HCT116 (cell line): ENCODE measurements around the gene S100A2. TPM values are rescaled to one million over a fixed set of nuclear protein-coding genes. Genes with fewer than 3 reads are reported as not detected.

Experiments used
- ATAC-seq: fragments of 200-7000 bp; cut with Tn5 transposase; 2 replicates; pipeline ENCODE4 v1.9.1; 2020; ENCODE audit warnings: mild to moderate bottlenecking, moderate library complexity
- BruUV-seq: library from RNA; stranded (reverse); fragments of 400-500 nt; replicated peaks from 2 replicates; lab custom pipeline; 2021; lab: Mats Ljungman, UMichigan
- CTCF ChIA-PET: fragments of 300-600 bp; sonication (Branson Sonifier 250); formaldehyde crosslinking; loops from one replicate; lab custom pipeline; 2021; ENCODE audit warnings: antibody characterized with exemption; lab: Charles Lee
- POLR2A ChIA-PET: fragments of 300-600, 350-600 bp; sonication (Branson Sonifier 250); formaldehyde crosslinking; loops from one replicate; lab custom pipeline; 2021; ENCODE audit warnings: antibody characterized with exemption; lab: Charles Lee
- RAD21 ChIA-PET, 2 experiments: fragments of 300-600 bp; sonication (Branson Sonifier 250); formaldehyde crosslinking; loops; one replicate each; lab custom pipeline; 2023; ENCODE audit warnings: low total read pairs in 2 of 2; ENCODE audit not compliant: uncharacterized antibody in 2 of 2, unreplicated experiment in 2 of 2, low non-redundant PET in 1 of 2; lab: Charles Lee
- DNase-seq: peaks from one replicate; pipeline ENCODE4 v3.0.0-alpha.2; 2010; ENCODE audit warnings: low read depth, low spot score
- H2AFZ ChIP-seq: fragments of 200-600 bp; shearing (Covaris generic), sonication (generic); 2 replicates; pipeline ENCODE4 v1.6.1; 2017; ENCODE audit warnings: low read depth, mixed run types, mixed read lengths, antibody characterized with exemption, low read length; ENCODE audit not compliant: poor library complexity, severe bottlenecking
- H3K27ac ChIP-seq: 2 replicates; pipeline ENCODE4 v1.5.1; 2012; ENCODE audit warnings: low read depth, low read length
- H3K27me3 ChIP-seq: fragments of 200-600 bp; sonication (generic); 2 replicates; pipeline ENCODE4 v1.6.1; 2016; ENCODE audit warnings: mixed run types, low read length, mixed read lengths; ENCODE audit not compliant: insufficient read depth
- H3K36me3 ChIP-seq, 2 experiments: fragments of 200-500 bp in 1 of 2; fragments of 200-600 bp in 1 of 2; sonication (Bioruptor generic) in 1 of 2; sonication (generic) in 1 of 2; 2 replicates each; pipeline versions ENCODE4 v1.5.1 to v1.6.1; 2014 to 2016; ENCODE audit warnings: low read length in 2 of 2, inconsistent platforms in 1 of 2, mixed read lengths in 1 of 2, mixed run types in 1 of 2; ENCODE audit not compliant: insufficient read depth in 2 of 2, control insufficient read depth in 1 of 2
- H3K4me1 ChIP-seq, 2 experiments: fragments of 200-600 bp in 1 of 2; sonication (generic) in 1 of 2; 2 replicates each; pipeline versions ENCODE4 v1.5.1 to v1.6.1; 2012 to 2017; ENCODE audit warnings: low read length in 2 of 2, inconsistent platforms in 1 of 2, mild to moderate bottlenecking in 1 of 2, mixed read lengths in 1 of 2, mixed run types in 1 of 2, moderate library complexity in 1 of 2; ENCODE audit not compliant: insufficient read depth in 2 of 2, control insufficient read depth in 1 of 2
- H3K4me2 ChIP-seq: fragments of 200-600 bp; sonication (generic); 2 replicates; pipeline ENCODE4 v1.6.1; 2017; ENCODE audit warnings: mixed run types, low read length, mixed read lengths
- H3K4me3 ChIP-seq, 2 experiments: fragments of 200-600 bp in 1 of 2; sonication (generic) in 1 of 2; replicated peaks in 1 of 2; 2 replicates each; pipeline ENCODE4 v1.5.1; 2011 to 2016; ENCODE audit warnings: low read length in 2 of 2, control low read depth in 1 of 2, low read depth in 1 of 2, mild to moderate bottlenecking in 1 of 2, mixed read lengths in 1 of 2, mixed run types in 1 of 2
- H3K79me2 ChIP-seq: fragments of 200-600 bp; sonication (generic); 2 replicates; pipeline ENCODE4 v1.6.1; 2017; ENCODE audit warnings: mild to moderate bottlenecking, mixed run types, low read length, moderate library complexity, mixed read lengths; ENCODE audit not compliant: insufficient read depth
- H3K9ac ChIP-seq: fragments of 200-600 bp; sonication (generic); 2 replicates; pipeline ENCODE4 v1.6.1; 2016; ENCODE audit warnings: low read length, mixed read lengths
- H3K9me2 ChIP-seq: fragments of 200-600 bp; sonication (generic), shearing (Covaris generic); 2 replicates; pipeline ENCODE4 v1.6.1; 2017; ENCODE audit warnings: mixed run types, mild to moderate bottlenecking, moderate library complexity; ENCODE audit not compliant: insufficient read depth
- H3K9me3 ChIP-seq, 2 experiments: fragments of 200-500 bp in 1 of 2; fragments of 200-600 bp in 1 of 2; sonication (Bioruptor generic) in 1 of 2; sonication (generic) in 1 of 2; 2 replicates each; pipeline ENCODE4 v1.6.1; 2014 to 2017; ENCODE audit warnings: low read length in 2 of 2, mixed read lengths in 2 of 2, inconsistent platforms in 1 of 2, low read depth in 1 of 2, mild to moderate bottlenecking in 1 of 2, mixed run types in 1 of 2, moderate library complexity in 1 of 2; ENCODE audit not compliant: control insufficient read depth in 1 of 2, insufficient read depth in 1 of 2
- H4K20me1 ChIP-seq: fragments of 200-600 bp; sonication (generic), shearing (Covaris generic); 2 replicates; pipeline ENCODE4 v1.6.1; 2017; ENCODE audit warnings: mixed run types, mild to moderate bottlenecking, moderate library complexity; ENCODE audit not compliant: insufficient read depth
- CBX3 ChIP-seq: IDR thresholded peaks from 2 replicates; pipeline ENCODE4 v1.6.1; 2012; ENCODE audit warnings: low read depth
- EZH2phosphoT487 ChIP-seq: fragments of 200-600 bp; IDR thresholded peaks from 2 replicates; pipeline ENCODE4 v1.6.1; 2018; ENCODE audit warnings: antibody characterized with exemption, borderline replicate concordance
- FOSL1 ChIP-seq: IDR thresholded peaks from 2 replicates; pipeline ENCODE4 v1.6.1; 2012; ENCODE audit warnings: low read depth
- MAX ChIP-seq: IDR thresholded peaks from 2 replicates; pipeline ENCODE4 v1.6.1; 2012
- POLR2A ChIP-seq: IDR thresholded peaks from 2 replicates; pipeline ENCODE4 v1.7.0; 2011; ENCODE audit warnings: borderline replicate concordance; ENCODE audit not compliant: insufficient read depth, insufficient read length; ENCODE audit errors: extremely low read depth
- SP1 ChIP-seq: IDR thresholded peaks from 2 replicates; pipeline ENCODE4 v1.6.1; 2012; ENCODE audit warnings: low read depth
- SRF ChIP-seq: IDR thresholded peaks from 2 replicates; pipeline ENCODE4 v1.6.1; 2012; ENCODE audit warnings: low read depth
- TCF7L2 ChIP-seq: IDR thresholded peaks from 2 replicates; pipeline ENCODE4 v1.7.0; 2011; ENCODE audit warnings: borderline replicate concordance, inconsistent platforms; ENCODE audit not compliant: insufficient read depth, insufficient read length; ENCODE audit errors: extremely low read depth
- ZFX ChIP-seq: fragments of 450-650 bp; IDR thresholded peaks from 2 replicates; pipeline ENCODE4 v1.6.1; 2017
- ZNF274 ChIP-seq: fragments of 200-500 bp; sonication (Bioruptor generic); IDR thresholded peaks from 2 replicates; pipeline ENCODE4 v1.6.1; 2014; ENCODE audit warnings: mild to moderate bottlenecking, low read depth, low read length, inconsistent platforms
- intact Hi-C: fragments of 100-400 bp; cut with micrococcal nuclease; formaldehyde crosslinking; loops from 2 replicates; pipeline ENCODE4 v1.10.0; 2022
- total RNA-seq: library from RNA; stranded (reverse); gene quantifications from one replicate; pipeline ENCODE4 v1.2.1, GENCODE V29; 2021; ENCODE audit not compliant: unreplicated experiment
- TF ChIP-seq, protein P1 (sequence below), 3 experiments: fragments of 200-600 bp in 1 of 3; sonication (generic) in 1 of 3; IDR thresholded peaks in 2 of 3; conservative IDR thresholded peaks in 1 of 3; 2 replicates each; pipeline ENCODE4 v1.5.1; 2012 to 2017; ENCODE audit warnings: low read depth in 2 of 3, low read length in 2 of 3, antibody characterized with exemption in 1 of 3, borderline replicate concordance in 1 of 3, control low read depth in 1 of 3, mild to moderate bottlenecking in 1 of 3, mixed read lengths in 1 of 3, mixed run types in 1 of 3, moderate library complexity in 1 of 3; ENCODE audit not compliant: insufficient read depth in 1 of 3

Gene S100A2
- total RNA-seq, 1 experiment from 2014 or later: 24.8 TPM

GRCh38 chr1:153519242-153519641, 46.4 kb downstream of the S100A2 start:
- Histone ChIP-seq H3K4me1 (peaks cover 29 to 43% of the 10 kb centered on the region in 2 experiments), H4K20me1 (no peaks in the 10 kb centered on the region), H3K36me3 (no peaks in the 10 kb centered on the region), H3K9me3 (no peaks in the 10 kb centered on the region), H3K27me3 (no peaks in the 10 kb centered on the region), H2AFZ (no peak overlapping the region), H3K4me2 (no peak overlapping the region), H3K79me2 (no peaks in the 10 kb centered on the region), H3K9me2 (no peaks in the 10 kb centered on the region), H3K9ac (no peak overlapping the region), H3K27ac (no peak overlapping the region), H3K4me3 (no peak overlapping the region)
- ChIA-PET CTCF (interaction anchor here (2.7 kb wide), 1 partner anchor 13 kb away, joined by 20 read pairs; no protein-coding TSS in a partner anchor), POLR2A (interaction anchor here (2.3 to 4.8 kb wide), 2 partner anchors 14 to 47 kb away, joined by 5 to 51 read pairs; partner anchors contain the start of gene S100A6), RAD21 (no interaction called here)
- DNase-seq (no peak), ATAC-seq (no peak)
- no TSS peak for BruUV-seq
- TF ChIP-seq SP1: no peak
- no peak for TF ChIP-seq TCF7L2
- no peak for TF ChIP-seq CBX3
- TF ChIP-seq ZFX: no peak
- TF ChIP-seq MAX: no peak
- no peak for TF ChIP-seq POLR2A
- TF ChIP-seq SRF: no peak
- no peak for TF ChIP-seq ZNF274
- no peak for TF ChIP-seq FOSL1
- TF ChIP-seq, protein P1, sequence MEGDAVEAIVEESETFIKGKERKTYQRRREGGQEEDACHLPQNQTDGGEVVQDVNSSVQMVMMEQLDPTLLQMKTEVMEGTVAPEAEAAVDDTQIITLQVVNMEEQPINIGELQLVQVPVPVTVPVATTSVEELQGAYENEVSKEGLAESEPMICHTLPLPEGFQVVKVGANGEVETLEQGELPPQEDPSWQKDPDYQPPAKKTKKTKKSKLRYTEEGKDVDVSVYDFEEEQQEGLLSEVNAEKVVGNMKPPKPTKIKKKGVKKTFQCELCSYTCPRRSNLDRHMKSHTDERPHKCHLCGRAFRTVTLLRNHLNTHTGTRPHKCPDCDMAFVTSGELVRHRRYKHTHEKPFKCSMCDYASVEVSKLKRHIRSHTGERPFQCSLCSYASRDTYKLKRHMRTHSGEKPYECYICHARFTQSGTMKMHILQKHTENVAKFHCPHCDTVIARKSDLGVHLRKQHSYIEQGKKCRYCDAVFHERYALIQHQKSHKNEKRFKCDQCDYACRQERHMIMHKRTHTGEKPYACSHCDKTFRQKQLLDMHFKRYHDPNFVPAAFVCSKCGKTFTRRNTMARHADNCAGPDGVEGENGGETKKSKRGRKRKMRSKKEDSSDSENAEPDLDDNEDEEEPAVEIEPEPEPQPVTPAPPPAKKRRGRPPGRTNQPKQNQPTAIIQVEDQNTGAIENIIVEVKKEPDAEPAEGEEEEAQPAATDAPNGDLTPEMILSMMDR (IDR thresholded peaks at IDR 0.05 in 2 of 3, conservative IDR thresholded peaks at IDR 0.05 in 1 of 3; ENCODE audit: borderline replicate concordance in 1 of 3, insufficient read depth in 1 of 3, low read depth in 2 of 3, low read length in 2 of 3): no peak
- TF ChIP-seq EZH2phosphoT487: no peak
- intact Hi-C loops: no loop called here
